ENCODE data around the gene HDAC4.

The HDAC4 gene

GRCh38 chr2:239034561-239035341 lies 366.1 kb downstream of the HDAC4 start:
- DNase-seq (ENCODE audit: low read depth), result no peak
- no peak overlapping the region for H3K4me3 ChIP-seq (ENCODE audit: low read depth, low read length)

DNA sequence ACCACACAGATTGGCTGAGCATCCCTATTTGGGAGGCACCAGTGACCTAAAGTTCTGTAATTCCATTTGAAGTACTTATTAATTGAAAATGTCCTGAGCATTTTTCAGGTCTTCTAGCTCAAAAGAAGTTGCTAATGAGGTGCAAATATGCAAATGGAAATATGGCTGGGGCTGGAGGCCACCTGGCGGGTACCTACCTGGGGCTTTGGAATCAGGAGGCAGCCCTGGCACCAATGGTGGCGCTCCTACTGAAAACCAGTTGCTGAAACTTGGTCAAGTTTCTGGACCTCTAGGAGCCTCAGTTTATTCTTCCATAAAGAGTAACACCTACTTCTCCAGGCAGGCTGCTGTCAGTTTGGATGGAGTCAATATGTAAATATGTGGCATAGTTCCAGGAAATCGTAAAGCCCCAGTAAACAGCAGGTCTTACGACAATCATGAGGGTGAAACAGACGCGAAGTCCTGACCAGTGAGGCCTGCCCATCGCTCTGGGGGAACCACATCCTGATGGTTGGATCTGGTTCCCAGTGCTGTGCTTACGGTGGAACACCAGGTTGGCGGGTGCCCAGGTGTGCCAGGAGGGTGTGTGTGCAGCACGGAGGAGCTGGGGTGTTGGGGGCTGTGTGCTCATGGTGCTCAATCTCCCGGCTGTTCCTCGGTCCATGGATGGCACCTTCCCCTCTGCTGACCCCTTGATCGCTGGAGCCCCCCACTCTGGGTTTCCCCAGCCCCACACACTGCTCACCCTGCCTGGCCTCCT lies 366.8 kb downstream of the HDAC4 start:
- H3K4me3 ChIP-seq (ENCODE audit: low read depth, low read length), result no peak overlapping the region
- DNase-seq (ENCODE audit: low read depth), result no peak

DNA sequence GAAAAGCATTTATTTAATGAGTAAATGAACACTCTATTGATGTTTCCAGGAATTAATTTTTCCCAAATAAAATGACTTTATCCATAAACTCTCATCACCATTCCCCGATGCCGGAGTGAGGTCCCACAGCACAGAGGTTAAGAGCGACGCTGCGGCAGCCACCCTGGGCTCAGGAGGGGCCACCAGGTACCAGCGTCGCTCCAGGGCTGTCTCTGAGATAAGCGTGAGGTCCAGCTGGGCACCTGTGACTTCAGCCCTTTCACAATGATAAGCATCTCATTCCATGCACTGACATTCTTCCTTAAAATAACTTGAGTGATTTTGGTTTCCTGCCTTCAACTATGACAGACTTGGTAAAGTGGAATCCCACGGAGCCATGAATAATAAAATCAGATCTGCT lies 370.9 kb downstream of the HDAC4 start:
- H3K4me3 ChIP-seq (ENCODE audit: low read depth, low read length), result no peak overlapping the region
- no peak for DNase-seq (ENCODE audit: low read depth)

- no peak for DNase-seq (ENCODE audit: low read depth)
- H3K4me3 ChIP-seq (ENCODE audit: low read depth, low read length), result no peak overlapping the region
Measured at GRCh38 chr2:239028253-239028619, 372.6 kb downstream of the HDAC4 start.

DNA sequence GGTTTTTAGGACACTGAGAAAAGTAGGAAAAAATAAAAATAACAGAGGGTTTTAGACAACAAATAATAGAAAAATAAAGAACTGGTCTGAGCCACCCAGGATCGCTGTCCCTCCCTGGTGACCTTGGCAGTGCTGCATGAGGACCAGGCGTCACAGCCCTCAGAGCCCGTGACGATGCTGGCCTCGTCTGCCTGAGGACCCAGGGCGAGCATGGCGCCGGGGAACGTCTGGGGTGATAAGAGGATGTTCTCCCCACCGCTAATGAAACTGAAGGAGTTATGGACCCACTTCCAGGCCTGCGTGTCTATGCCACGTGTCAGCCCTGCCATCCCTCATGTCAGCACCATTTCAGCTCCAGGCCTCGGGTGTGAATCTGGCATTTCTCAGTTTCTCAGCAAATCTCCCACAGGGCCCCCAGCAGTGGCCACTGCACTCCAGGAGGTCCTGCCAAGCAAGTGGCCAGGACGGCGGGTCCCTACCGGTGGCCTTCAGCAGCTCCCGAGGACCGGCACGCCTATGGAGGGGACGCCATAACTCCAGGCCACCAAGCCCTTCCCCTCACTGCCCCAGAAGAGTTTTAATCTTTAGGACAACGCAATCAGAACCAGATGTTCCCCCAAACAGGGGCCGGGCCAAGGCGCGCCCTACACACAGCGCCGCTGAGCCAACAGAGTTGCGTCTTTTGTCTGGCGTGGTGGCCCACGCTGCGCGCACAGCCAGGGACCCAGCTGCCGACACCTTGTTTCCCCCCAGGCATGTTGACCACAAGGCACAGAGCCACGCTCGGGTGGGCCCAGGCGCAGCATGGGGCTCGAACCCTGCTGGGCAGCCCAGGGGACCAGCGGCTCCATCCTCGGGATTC lies 373.2 kb downstream of the HDAC4 start:
- H3K4me3 ChIP-seq (ENCODE audit: low read depth, low read length), result no peak overlapping the region
- DNase-seq (ENCODE audit: low read depth), result no peak

DNA sequence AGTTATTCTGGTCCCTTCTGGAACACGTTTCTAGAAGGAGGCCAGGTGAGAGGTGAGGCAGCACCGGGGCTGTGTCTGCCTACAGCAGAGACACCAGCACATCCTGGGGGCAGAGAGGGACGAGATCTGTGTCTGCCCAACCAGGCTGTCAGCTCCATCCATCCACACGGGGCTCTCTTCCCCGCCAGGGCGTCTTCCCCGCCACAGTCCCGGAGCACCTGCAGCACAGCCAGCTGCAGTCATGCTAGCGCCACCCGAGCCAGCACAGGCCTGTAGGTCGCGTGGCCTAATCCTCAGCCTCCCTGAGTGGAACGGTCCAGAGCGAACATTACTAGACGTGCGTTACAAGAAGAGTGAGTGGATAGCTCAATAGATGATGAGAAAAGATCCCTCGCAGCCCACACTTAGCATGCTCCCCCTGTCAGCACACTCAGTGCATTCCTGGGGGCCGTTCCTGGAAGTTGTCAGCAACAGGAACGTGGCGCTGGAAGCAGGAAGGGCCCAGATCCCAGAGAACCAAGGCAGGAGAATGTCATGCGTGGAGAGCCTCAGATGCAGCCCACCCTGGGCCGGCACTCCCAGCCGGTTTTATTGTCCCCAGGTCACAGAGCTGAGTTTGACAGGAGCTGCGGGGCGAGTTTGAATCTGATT lies 374.0 kb downstream of the HDAC4 start:
- no peak overlapping the region for H3K4me3 ChIP-seq (ENCODE audit: low read depth, low read length)
- no peak for DNase-seq (ENCODE audit: low read depth)

DNA sequence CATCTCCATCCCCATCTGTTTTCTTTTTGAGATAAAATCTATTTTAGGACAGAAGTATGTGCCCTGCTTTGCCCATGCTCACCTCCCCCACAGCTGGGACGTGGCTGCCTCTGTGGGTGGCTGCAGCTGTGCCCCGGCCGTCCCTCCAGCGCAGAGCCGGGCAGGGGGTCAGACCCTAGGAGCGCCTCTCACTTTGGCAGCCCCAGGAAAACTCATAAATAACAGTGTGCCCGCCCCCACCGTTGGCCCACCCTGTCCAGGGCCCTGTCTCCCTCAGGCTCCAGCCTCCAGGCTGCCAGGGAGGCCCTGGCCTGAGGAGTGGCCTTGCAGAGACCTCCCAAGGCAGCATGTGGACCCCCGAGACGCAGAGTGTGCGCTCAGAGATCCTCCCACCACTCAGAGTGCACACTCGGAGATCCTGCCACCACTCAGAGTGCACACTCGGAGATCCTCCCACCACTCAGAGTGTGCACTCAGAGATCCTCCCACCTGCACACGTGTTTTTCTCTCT lies 374.8 kb downstream of the HDAC4 start:
- no peak overlapping the region for H3K4me3 ChIP-seq (ENCODE audit: low read depth, low read length)
- DNase-seq (ENCODE audit: low read depth), result no peak

GRCh38 chr2:239025096-239025801 lies 375.6 kb downstream of the HDAC4 start:
- DNase-seq (ENCODE audit: low read depth), result no peak

DNA sequence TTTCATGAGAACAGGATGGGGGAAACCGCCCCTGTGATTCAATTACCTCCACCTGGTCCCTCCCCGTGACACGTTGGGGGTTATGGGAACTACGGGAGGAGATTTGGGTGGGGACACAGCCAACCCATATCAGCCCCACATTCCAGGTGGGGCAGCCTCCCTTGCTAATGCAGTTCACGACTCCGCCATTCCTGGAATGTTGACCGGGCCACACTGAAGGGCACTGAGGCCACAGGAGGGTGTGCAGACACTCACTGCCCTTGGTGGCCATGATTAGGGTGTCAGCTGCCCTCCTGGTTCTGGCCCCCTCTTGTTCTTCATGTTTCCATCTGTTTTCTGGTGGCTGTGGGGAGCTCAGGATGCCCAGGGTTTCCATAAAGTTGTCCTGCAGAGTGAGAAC lies 376.6 kb downstream of the HDAC4 start:
- no peak overlapping the region for H3K4me3 ChIP-seq (ENCODE audit: low read depth, low read length)
- DNase-seq (ENCODE audit: low read depth), result no peak

More at GRCh38 chr2:239025096-239025801, 375.6 kb downstream of the HDAC4 start:
- H3K4me3 ChIP-seq (ENCODE audit: low read depth, low read length), result no peak overlapping the region

DNA sequence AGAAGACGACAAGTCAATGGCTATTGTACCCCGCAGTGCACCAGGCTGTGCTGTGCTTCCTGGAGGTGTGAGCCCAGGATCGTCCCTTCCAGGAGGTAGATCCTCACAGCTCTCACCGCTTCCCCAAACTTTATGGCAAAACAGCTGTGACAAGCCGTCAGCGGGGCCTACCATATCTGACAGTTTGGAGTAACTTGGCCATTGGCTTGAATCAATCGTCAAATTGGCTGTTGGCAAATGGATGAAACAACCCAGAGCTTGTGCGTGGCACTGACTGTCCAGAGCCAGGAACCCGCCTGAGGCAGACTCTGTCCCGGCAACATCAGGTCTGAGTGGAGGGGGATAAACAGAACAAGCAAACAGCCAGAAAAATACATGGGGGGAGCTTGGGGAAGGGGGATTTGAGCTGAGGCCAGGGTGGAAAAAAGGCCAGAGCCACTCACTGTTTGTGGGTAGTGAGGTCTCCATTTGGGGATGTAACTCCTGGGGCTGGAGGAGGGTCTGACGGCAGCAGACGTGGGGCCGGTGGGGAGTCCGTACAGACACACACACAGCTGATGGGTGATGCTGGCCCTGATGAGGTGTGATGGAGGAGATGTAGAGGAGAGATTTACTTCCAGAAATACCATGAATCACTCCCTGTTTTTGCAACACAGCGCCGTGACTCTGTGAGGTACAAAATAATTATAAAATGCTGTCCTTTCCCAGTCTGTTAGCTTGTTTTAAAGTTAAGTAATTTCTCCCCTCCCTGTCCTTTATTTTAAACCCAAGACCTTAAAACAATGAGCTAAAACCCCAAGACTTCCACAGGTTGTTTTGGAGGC lies 378.2 kb downstream of the HDAC4 start:
- no peak for DNase-seq (ENCODE audit: low read depth)

DNA sequence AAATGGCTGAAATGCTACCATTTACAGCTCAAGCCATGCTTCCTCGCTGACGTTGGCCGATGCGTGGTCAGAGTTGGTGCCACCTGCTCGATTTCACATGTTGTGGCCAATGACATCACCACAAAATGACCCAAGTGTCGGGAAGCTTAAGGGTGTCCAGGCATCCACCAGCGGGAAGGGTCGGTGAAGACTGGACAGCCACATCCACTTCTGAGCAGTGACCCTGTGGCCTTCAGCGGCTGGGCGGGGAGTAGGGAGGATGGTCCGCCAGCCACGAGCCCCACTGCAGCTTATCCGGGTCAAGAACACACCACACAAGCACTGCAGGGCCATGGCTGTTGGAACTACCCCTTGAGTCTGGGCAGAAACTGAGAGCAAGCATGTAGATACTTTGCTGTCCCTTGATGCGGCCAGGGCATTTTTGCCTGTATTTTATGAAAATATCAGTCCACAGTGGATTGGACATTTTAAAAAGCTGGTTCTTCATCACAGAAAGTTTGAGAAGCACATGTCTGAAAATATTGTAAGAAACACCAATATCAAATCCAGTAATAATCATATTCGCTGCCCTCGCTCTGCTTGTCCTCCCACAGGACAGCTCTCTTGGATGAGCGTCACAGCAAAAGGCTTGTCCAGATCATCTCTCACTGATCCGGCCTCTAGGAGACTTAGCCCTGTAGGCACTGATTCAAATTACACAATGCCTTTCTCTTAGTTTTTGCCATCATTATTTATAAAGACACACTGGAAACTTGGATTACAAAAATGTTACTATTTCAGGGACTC lies 379.0 kb downstream of the HDAC4 start:
- H3K4me3 ChIP-seq (ENCODE audit: low read depth, low read length), result no peak overlapping the region
- no peak for DNase-seq (ENCODE audit: low read depth)

More for the DNA sequence above, 378.2 kb downstream of the HDAC4 start:
- no peak overlapping the region for H3K4me3 ChIP-seq (ENCODE audit: low read depth, low read length)

DNA sequence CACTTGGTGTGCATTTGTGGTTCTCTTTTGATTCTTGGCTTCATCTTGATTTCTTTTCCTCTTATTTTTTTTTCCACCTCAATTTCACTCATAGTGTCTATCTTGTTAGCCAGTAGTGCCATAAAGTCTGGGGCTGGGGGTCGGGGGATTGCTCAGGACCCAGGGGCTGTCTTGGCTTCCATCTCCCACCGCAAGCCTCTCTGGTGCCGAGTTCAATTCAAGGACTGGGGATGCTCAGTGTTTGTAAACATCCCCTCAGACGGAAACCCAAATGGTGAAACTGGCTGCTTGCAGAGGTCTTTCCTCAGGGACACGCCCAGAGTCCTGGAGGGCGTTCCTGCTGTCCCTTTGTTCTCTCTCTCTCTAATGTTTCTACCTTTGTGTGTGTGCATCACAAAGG lies 379.6 kb downstream of the HDAC4 start:
- H3K4me3 ChIP-seq (ENCODE audit: low read depth, low read length), result no peak overlapping the region
- no peak for DNase-seq (ENCODE audit: low read depth)

GRCh38 chr2:239020541-239021041 lies 380.2 kb downstream of the HDAC4 start:
- no peak for DNase-seq (ENCODE audit: low read depth)
- H3K4me3 ChIP-seq (ENCODE audit: low read depth, low read length), result no peak overlapping the region

GRCh38 chr2:239019183-239019581 lies 381.6 kb downstream of the HDAC4 start:
- no peak for DNase-seq (ENCODE audit: low read depth)
- no peak overlapping the region for H3K4me3 ChIP-seq (ENCODE audit: low read depth, low read length)

GRCh38 chr2:239018271-239019182 lies 382.3 kb downstream of the HDAC4 start:
- no peak overlapping the region for H3K4me3 ChIP-seq (ENCODE audit: low read depth, low read length)
- no peak for DNase-seq (ENCODE audit: low read depth)

DNA sequence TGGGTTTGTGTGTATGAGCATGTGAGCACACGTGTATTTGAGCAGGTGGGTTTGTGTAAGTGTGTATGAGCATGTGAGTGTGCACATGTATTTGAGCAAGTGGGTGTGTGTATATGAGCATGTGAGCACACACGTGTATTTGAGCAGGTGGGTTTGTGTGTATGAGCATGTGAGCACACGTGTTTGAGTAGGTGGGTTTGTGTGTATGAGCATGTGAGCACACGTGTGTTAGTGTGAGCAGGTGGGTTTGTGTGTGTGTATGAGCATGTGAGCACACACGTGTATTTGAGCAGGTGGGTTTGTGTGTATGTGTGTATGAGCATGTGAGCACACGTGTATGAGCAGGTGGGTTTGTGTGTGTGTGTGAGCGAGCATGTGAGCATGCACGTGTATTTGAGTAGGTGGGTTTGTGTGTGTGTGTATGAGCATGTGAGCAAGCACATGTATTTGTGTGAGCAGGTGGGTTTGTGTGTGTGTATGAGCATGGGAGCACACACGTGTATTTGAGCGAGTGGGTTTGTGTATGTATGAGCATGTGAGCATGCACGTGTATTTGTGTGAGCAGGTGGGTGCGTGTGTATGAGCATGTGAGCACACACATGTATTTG lies 383.2 kb downstream of the HDAC4 start:
- DNase-seq (ENCODE audit: low read depth), result no peak
- no peak overlapping the region for H3K4me3 ChIP-seq (ENCODE audit: low read depth, low read length)

Measured in skeletal muscle cell (primary cell).